IPS DF 19.7 (cell line): ENCODE data around the gene XRN2.
"Not testable (repeated sequence)": the region's sequence is repeated elsewhere in the genome, so short reads cannot be mapped to it uniquely, and the experiment has no call there.

Source experiments
- DNase-seq: peaks from one replicate; pipeline ENCODE4 v3.0.0-alpha.2; 2013; ENCODE audit warnings: low read depth, low spot score

XRN2 gene

GRCh38 chr20:21344206-21344900, 41.2 kb downstream of the XRN2 start:
- no peak for DNase-seq

DNA sequence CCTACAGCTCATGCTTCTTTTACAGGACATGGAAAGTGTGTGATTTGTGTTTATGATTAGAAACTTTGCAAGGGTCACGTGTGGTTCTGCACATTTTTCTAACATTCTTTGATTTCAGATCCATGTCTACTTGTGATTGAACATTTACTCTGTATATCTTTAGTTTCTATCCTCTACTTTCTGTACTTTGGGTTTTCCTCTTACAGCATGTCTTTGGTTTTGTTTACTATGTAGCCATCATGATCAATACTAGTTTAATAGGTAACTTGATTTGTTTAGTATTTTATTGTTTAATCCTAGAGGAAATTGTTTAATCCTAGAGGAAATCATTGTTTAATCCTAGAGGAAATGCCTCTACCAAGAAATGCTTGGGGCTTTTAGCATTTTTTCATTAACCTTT, 41.8 kb downstream of the XRN2 start:
- DNase-seq: no peak

DNA sequence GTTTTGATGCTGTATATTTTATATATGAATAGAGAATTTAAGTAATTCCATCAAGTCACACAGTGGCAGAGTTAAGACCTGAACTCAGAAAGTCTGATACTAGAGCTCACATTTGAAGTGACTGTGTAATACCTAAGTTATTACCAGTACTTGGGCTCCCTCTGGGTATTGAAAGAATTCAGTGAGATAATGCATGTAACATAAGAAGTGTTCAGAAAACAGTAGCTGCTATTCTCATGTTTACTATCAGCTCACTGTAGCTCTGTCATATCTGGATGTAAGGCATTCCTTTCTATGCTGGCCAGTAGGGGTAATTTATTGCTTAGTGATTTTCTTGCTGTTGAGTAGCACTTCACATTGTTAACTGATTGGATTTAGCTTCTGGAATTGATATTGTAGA, 49.6 kb downstream of the XRN2 start:
- DNase-seq: no peak

DNA sequence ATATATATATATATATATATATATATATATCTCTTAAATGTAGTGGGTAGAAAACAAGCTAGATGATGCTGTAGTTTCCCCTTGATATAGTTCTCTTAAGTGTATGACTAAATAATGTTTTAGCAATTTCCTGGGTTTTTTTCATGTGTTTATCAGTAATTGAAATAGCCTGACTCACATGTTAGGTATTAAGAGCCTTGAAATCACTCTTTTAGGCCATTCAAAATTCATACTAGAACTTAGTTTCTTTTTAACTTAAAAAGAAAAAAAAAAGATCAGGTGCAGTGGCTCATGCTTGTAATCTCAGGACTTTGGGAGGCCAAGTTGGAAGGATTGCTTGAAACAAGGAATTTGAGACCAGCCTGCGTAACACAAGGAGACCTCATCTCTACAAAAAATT, 50.1 kb downstream of the XRN2 start:
- no peak for DNase-seq

DNA sequence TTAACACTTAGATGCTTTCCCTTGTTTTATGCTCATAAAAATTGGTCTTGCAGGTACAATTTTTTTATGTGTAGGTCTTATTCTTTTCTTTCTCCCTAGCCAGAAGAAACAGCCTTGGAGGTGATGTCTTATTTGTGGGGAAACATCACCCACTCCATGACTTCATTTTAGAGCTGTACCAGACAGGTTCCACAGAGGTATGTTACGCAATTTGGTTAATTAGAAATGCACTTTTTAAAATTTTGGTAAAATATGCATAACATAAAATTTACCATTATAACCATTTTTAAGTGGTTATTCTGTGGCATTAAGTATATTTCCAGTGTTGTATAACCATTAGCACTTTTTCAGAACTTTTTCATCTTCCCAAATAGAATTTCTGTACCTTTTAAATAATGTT, 52.9 kb downstream of the XRN2 start:
- no peak for DNase-seq

- no peak for DNase-seq
Observed at GRCh38 chr20:21356386-21356785, 53.3 kb downstream of the XRN2 start.

GRCh38 chr20:21357844-21358243, 54.7 kb downstream of the XRN2 start:
- no peak for DNase-seq

- DNase-seq: no peak
Observed at GRCh38 chr20:21358737-21359136, 55.6 kb downstream of the XRN2 start.

- no peak for DNase-seq
Observed at GRCh38 chr20:21360705-21361104, 57.6 kb downstream of the XRN2 start.

DNA sequence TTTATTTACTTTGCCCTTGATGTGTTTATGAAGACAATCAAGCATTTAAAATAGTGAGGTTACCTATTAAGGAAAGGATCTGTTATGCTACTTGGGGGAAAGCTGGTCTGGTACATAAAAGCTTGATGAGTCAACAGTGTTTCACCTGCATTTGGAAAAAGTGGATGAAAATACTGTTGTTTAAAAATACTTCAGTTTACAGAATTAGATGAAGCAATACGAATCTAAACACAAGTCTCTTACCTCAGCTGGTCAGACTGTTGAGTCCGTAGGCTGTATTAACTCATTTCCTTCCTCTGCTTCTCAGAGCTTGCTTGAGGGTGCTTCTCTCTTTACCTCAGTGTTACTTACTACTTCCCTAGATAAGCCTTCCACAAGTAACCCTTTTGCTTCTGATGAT, 58.1 kb downstream of the XRN2 start:
- DNase-seq: no peak

- DNase-seq: no peak
Observed at GRCh38 chr20:21364413-21364812, 61.3 kb downstream of the XRN2 start.

GRCh38 chr20:21365771-21366170, 62.6 kb downstream of the XRN2 start:
- DNase-seq: no peak

GRCh38 chr20:21366273-21366672, 63.1 kb downstream of the XRN2 start:
- not testable (repeated sequence) for DNase-seq

DNA sequence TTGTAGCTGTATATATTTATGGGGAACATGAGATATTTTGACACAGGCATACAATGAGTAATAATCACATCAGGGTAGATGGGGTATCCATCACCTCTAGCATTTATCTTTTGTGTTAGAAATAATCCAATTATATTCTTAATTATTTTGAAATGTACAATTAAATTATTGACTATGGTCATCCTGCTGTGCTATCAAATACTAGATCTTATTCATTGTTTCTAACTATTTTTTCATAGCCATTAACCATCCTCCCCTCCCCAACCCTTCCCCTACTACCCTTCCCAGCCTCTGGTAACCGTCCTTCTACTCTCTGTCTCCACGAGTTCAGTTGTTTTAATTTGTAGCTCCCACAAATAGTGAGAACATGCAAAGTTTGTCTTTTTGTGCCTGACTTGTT, 65.7 kb downstream of the XRN2 start:
- DNase-seq: no peak

- no peak for DNase-seq
Observed at GRCh38 chr20:21371193-21371592, 68.1 kb downstream of the XRN2 start.

- no peak for DNase-seq
Observed at GRCh38 chr20:21372016-21372415, 68.9 kb downstream of the XRN2 start.

DNA sequence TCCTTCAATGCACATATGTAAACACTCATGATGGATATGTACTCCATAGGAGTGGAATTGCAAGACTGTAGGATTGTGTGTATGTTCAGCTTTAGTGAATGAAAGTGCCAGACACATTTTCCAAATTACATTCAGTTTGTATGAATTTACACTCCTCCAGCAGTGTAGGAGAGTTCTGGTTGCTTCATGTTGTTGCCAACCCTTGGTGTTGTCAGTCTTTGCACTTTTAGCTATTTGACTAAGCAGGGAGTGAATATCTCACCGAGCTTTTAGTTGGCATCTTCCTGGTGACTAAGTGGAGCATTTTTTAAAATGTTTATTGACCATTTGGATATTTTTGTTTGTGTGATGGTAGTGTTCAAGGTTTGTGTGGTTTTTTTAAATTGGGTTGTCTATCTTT, 70.3 kb downstream of the XRN2 start:
- DNase-seq: no peak

- no peak for DNase-seq
Observed at GRCh38 chr20:21376626-21377025, 73.5 kb downstream of the XRN2 start.

- no peak for DNase-seq
Observed at GRCh38 chr20:21377701-21378100, 74.6 kb downstream of the XRN2 start.

DNA sequence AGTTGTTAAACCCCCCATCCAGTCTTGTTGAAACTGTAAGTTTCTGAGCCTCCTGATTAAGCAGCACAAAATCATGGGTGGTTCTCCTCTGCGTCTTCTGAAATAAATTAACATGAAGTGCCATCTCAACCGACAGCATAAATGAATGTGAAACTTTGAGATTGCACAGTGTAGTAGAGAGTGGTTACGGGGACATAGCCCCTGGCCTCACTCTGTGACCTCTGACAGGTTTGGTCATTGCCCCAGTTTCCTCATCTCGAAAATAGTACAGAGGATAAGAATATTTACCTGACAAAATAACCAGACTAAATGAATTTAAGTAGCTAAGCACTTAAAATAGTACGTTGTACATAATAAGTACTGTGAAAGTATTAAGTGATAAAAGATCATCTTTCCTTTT, 75.1 kb downstream of the XRN2 start:
- DNase-seq: no peak

- DNase-seq: no peak
Observed at GRCh38 chr20:21380711-21381110, 77.6 kb downstream of the XRN2 start.

DNA sequence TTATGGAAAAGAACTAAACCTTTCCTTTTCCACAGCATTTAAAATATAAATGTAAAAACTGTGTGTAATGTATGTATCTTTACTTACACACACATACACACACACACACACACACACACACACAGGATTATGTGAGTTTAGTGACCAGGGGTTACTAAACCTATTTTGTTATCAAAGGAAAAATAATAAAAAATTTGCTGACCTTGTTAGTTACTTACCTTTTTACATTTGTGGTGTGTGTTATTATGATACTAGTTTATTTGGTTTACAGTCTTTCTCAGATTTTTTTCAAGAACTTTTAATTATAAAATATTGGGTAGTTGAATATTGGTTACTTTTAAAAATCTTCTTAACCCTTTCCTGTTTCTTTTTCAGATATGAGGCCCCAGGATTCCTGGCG, 78.5 kb downstream of the XRN2 start:
- no peak for DNase-seq

DNA sequence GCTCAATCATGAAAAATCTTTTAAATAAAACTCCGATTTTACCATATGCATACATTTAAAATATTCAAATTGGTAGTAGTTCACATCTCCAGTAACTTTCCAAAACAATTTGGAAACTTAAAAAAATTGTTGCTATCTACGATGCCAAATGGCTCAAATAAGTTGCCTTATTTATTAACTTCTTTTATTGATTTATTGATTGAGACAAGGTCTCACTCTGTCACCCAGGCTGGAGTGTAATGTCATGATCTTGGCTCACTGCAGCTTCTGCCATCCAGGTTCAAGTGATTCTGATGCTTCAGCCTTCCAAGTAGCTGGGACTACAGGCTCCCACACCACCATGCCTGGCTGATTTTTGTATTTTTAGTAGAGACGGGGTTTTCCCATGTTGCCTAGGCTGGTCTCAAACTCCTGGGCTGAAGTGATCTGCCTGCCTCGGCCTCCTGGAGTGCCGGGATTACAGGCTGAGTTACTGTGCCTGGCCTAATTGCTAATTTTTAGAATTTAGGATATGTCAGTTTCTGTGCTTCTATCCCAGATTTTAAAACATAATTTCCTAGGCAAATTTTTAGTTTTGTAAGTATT, 81.3 kb downstream of the XRN2 start:
- DNase-seq: no peak

GRCh38 chr20:21386111-21386510, 83.0 kb downstream of the XRN2 start:
- DNase-seq: no peak
